HCEC 1CT (cell line): Measurements from ENCODE around the gene ADAMTSL4.
A peak's percentile ranks its signal among the peaks of the same experiment; 100 is the strongest.

ENCODE experiments used
- DNase-seq: peaks from one replicate; pipeline ENCODE4 v3.0.0-alpha.2; 2017

Gene ADAMTSL4

GRCh38 chr1:150535511-150536287, 13.5 kb upstream of the ADAMTSL4 start:
- DNase-seq = peak; percentile 34

- DNase-seq = no peak
Measured at GRCh38 chr1:150536836-150537731, 12.1 kb upstream of the ADAMTSL4 start.

GRCh38 chr1:150537732-150538684, 11.2 kb upstream of the ADAMTSL4 start:
- peak; percentile 54 for DNase-seq

- DNase-seq = no peak
Measured at GRCh38 chr1:150543500-150544143, 5.6 kb upstream of the ADAMTSL4 start.

GRCh38 chr1:150544204-150544603, 5.0 kb upstream of the ADAMTSL4 start:
- DNase-seq = no peak

- no peak for DNase-seq
Measured at GRCh38 chr1:150545486-150546032, 3.6 kb upstream of the ADAMTSL4 start.

GRCh38 chr1:150546294-150546937, 2.8 kb upstream of the ADAMTSL4 start:
- DNase-seq = no peak

GRCh38 chr1:150548324-150548631, 930 bp upstream of the ADAMTSL4 start:
- no peak for DNase-seq

- DNase-seq = no peak
Measured at GRCh38 chr1:150549496-150550221, 451 bp downstream of the ADAMTSL4 start.

- DNase-seq = no peak
Measured at GRCh38 chr1:150550222-150551050, 1.2 kb downstream of the ADAMTSL4 start.

- DNase-seq = no peak
Measured at GRCh38 chr1:150551051-150551783, 2.0 kb downstream of the ADAMTSL4 start.

- DNase-seq = no peak
Measured at GRCh38 chr1:150551784-150552127, 2.5 kb downstream of the ADAMTSL4 start.

- DNase-seq = peak; percentile 88
Measured at GRCh38 chr1:150552128-150552910, 3.1 kb downstream of the ADAMTSL4 start.

- DNase-seq = no peak
Measured at GRCh38 chr1:150552911-150553289, 3.7 kb downstream of the ADAMTSL4 start.

GRCh38 chr1:150553392-150554085, 4.3 kb downstream of the ADAMTSL4 start:
- no peak for DNase-seq

GRCh38 chr1:150554086-150554452, 4.9 kb downstream of the ADAMTSL4 start:
- no peak for DNase-seq

GRCh38 chr1:150555198-150555970, 6.2 kb downstream of the ADAMTSL4 start:
- DNase-seq = no peak
